ENCODE measurements around the gene REELD1. TPM values are rescaled to one million over a fixed set of nuclear protein-coding genes. Genes with fewer than 3 reads are reported as not detected.

The REELD1 gene
- total and polyA plus RNA-seq, 10 of the 15 experiments (the other 5 are each of a cell fraction or from before 2014, with no cell fraction given) = 0.11 to 3.9 (median 0.62) TPM

GRCh38 chr4:146274774-146275173 is 60.4 kb downstream of the REELD1 start (continued):
- TF ChIP-seq IRF4 (IDR thresholded peaks at IDR 0.05; ENCODE audit: low read depth, low read length) = no peak
- TF ChIP-seq RBBP5 (conservative IDR thresholded peaks at IDR 0.05) = no peak
- no peak for TF ChIP-seq HCFC1 (IDR thresholded peaks at IDR 0.05; ENCODE audit: low read length)
- no peak for TF ChIP-seq CHD4 (IDR thresholded peaks at IDR 0.05)
- TF ChIP-seq ZNF24 (IDR thresholded peaks at IDR 0.05) = peak; percentile 25; the same call in 1 of the 2 replicates
- TF ChIP-seq ZBED1 (IDR thresholded peaks at IDR 0.05; ENCODE audit: borderline replicate concordance) = no peak
- no peak for TF ChIP-seq IRF3 (IDR thresholded peaks at IDR 0.05)
- peak; percentile 57; the same call in 1 of the 2 replicates for TF ChIP-seq NFIC (IDR thresholded peaks at IDR 0.05; ENCODE audit: low read depth, low read length)

- peak overlapping the region; percentile 66 for H3K4me2 ChIP-seq (ENCODE audit: control insufficient read depth, insufficient read depth)
- no peak for FAIRE-seq
- ATAC-seq = 0 out of 3 replicates have a peak, but pooled peaks have one; percentile 2
- H3K79me2 ChIP-seq (ENCODE audit: control insufficient read depth, insufficient read depth, low read length) = peaks cover 9% of the 10 kb centered on the region
- intact Hi-C loops (cut with micrococcal nuclease; ENCODE audit: unreplicated experiment) (loop anchor here (5.0 to 10.0 kb wide), 3 partner anchors 98 to 1091 kb away; partner anchors contain the start of genes LSM6, OTUD4 and SLC10A7), in situ Hi-C loops (cut with MboI) (no loop called here)
- H3K9ac ChIP-seq (ENCODE audit: control insufficient read depth, insufficient read depth, low read length) = 0 out of 2 replicates have a peak overlapping the region, but pooled peaks have one; percentile 3
- peaks cover 54% of the 10 kb centered on the region for H3K4me1 ChIP-seq (ENCODE audit: control insufficient read depth, insufficient read depth, low read length)
- POLR2A ChIA-PET = interaction anchor here (0.6 to 4.3 kb wide), 8 partner anchors 10 to 1165 kb away, joined by 3 to 27 read pairs (median 4); no protein-coding TSS in a partner anchor
- H3K4me3 ChIP-seq = peak overlapping the region; percentile 25; the same call in 1 of the 2 replicates
- SMC1A ChIA-PET (ENCODE audit: uncharacterized antibody, unreplicated experiment) = interaction anchor here (0.6 to 7.9 kb wide), 21 partner anchors 10 to 822 kb away, joined by 3 to 121 read pairs (median 9); no protein-coding TSS in a partner anchor
- H3K27ac ChIP-seq (ENCODE audit: control insufficient read depth, insufficient read depth) = peak overlapping the region; percentile 81
- H3K36me3 ChIP-seq (ENCODE audit: control insufficient read depth in 2 of 2, insufficient read depth in 2 of 2, low read length in 1 of 2) = no peaks in the 10 kb centered on the region; a peak in 2 of 4 replicates
- H3K27me3 ChIP-seq (replicated peaks in 1 of 2; ENCODE audit: control insufficient read depth in 2 of 2, insufficient read depth in 2 of 2, low read length in 1 of 2) = no peaks in the 10 kb centered on the region
- peak overlapping the region; percentile 24; the same call in 1 of the 2 replicates for H2AFZ ChIP-seq (ENCODE audit: control insufficient read depth, low read depth, low read length)
- no peak for TF ChIP-seq MYB (IDR thresholded peaks at IDR 0.05; ENCODE audit: borderline replicate concordance, low read depth, low read length)
- peak in 1 of 2 experiments; percentile 44; a peak in 2 of 4 replicates for TF ChIP-seq IKZF2 (IDR thresholded peaks at IDR 0.05)
- peak; percentile 60 to 66; a peak in 3 of 4 replicates for TF ChIP-seq BHLHE40 (IDR thresholded peaks at IDR 0.05; ENCODE audit: borderline replicate concordance in 1 of 2, low read depth in 2 of 2, low read length in 1 of 2)
- TF ChIP-seq IKZF1 (conservative IDR thresholded peaks at IDR 0.05) = peak; percentile 31; the same call in 1 of the 2 replicates
- no peak for TF ChIP-seq CBX3 (IDR thresholded peaks at IDR 0.05; ENCODE audit: borderline replicate concordance, low read depth)
- peak; percentile 87 for TF ChIP-seq RAD51 (IDR thresholded peaks at IDR 0.05)
- TF ChIP-seq MLLT1 (IDR thresholded peaks at IDR 0.05) = 0 out of 2 replicates have a peak, but pooled peaks have one; percentile 11
- no peak for TF ChIP-seq WRNIP1 (IDR thresholded peaks at IDR 0.05; ENCODE audit: borderline replicate concordance, low read depth, low read length)
- peak; percentile 66; the same call in 1 of the 2 replicates for TF ChIP-seq ZNF687 (IDR thresholded peaks at IDR 0.05)
- CTCF ChIA-PET = interaction anchor here (0.7 to 7.4 kb wide), 11 partner anchors 10 to 641 kb away, joined by 3 to 173 read pairs (median 4); no protein-coding TSS in a partner anchor
- RAD21 ChIA-PET (ENCODE audit: unreplicated experiment) = interaction anchor here (0.7 to 10.3 kb wide), 17 partner anchors 9 to 821 kb away, joined by 3 to 159 read pairs (median 4); no protein-coding TSS in a partner anchor
- peaks cover 1% of the 10 kb centered on the region for H3K9me3 ChIP-seq (replicated peaks; ENCODE audit: control insufficient read depth, insufficient read depth, low read length)
- H4K20me1 ChIP-seq (ENCODE audit: control insufficient read depth, insufficient read depth) = no peaks in the 10 kb centered on the region
- BruUV-seq (replicated peaks) = no TSS peak
- no peak for DNase-seq (ENCODE audit: low read depth, low spot score)
These were observed 61.0 kb downstream of the REELD1 start for GRCh38 chr4:146275370-146275769.
